Limb (tissue), 2 donors: ENCODE data around the gene HINT1.
"Not testable (repeated sequence)": the region's sequence is repeated elsewhere in the genome, so short reads cannot be mapped to it uniquely, and the experiment has no call there.

Experiments used
- DNase-seq, 2 donors: peaks; one replicate each; pipeline ENCODE4 v3.0.0-alpha.2; 2016; ENCODE audit errors: extremely low spot score in 2 of 2

HINT1 gene

GRCh38 chr5:131165119-131165727 is at the start of gene HINT1:
HINT1 (minus strand) TSS chr5:131165256; CDS start chr5:131165205, 51 bp downstream.
- DNase-seq = peak; percentile 89 to 92

GRCh38 chr5:131214609-131215227 is 49.7 kb upstream of the HINT1 start:
- no peak for DNase-seq

GRCh38 chr5:131212471-131213021 is 47.5 kb upstream of the HINT1 start:
- no peak for DNase-seq

GRCh38 chr5:131211669-131212068 is 46.6 kb upstream of the HINT1 start:
- no peak for DNase-seq

- DNase-seq = no peak
These were observed 45.1 kb upstream of the HINT1 start for GRCh38 chr5:131210151-131210510.

- DNase-seq = no peak
These were observed 44.6 kb upstream of the HINT1 start for GRCh38 chr5:131209506-131210150.

- DNase-seq = no peak
These were observed 44.1 kb upstream of the HINT1 start for GRCh38 chr5:131209175-131209505.

GRCh38 chr5:131206772-131207171 is 41.7 kb upstream of the HINT1 start:
- no peak for DNase-seq

- no peak for DNase-seq
These were observed 41.0 kb upstream of the HINT1 start for GRCh38 chr5:131206061-131206460.

- no peak for DNase-seq
These were observed 39.9 kb upstream of the HINT1 start for GRCh38 chr5:131204964-131205363.

- no peak for DNase-seq
These were observed 35.5 kb upstream of the HINT1 start for GRCh38 chr5:131200560-131200959.

GRCh38 chr5:131198625-131199024 is 33.6 kb upstream of the HINT1 start:
- no peak for DNase-seq

GRCh38 chr5:131196331-131196730 is 31.3 kb upstream of the HINT1 start:
- no peak for DNase-seq

- no peak for DNase-seq
These were observed 30.6 kb upstream of the HINT1 start for GRCh38 chr5:131195696-131196095.

GRCh38 chr5:131194725-131195124 is 29.7 kb upstream of the HINT1 start:
- DNase-seq = no peak

GRCh38 chr5:131193897-131194296 is 28.8 kb upstream of the HINT1 start:
- not testable (repeated sequence) for DNase-seq

GRCh38 chr5:131193106-131193505 is 28.1 kb upstream of the HINT1 start:
- DNase-seq = no peak

- DNase-seq = no peak
These were observed 21.7 kb upstream of the HINT1 start for GRCh38 chr5:131186561-131187256.

- no peak for DNase-seq
These were observed 20.6 kb upstream of the HINT1 start for GRCh38 chr5:131185523-131186104.

GRCh38 chr5:131182839-131183238 is 17.8 kb upstream of the HINT1 start:
- no peak for DNase-seq

- DNase-seq = no peak
These were observed 15.4 kb upstream of the HINT1 start for GRCh38 chr5:131180407-131180806.

- DNase-seq = no peak
These were observed 6.3 kb upstream of the HINT1 start for GRCh38 chr5:131171276-131171810.
